H4 (cell line): Measurements from ENCODE around the gene POLN. TPM values are rescaled to one million over a fixed set of nuclear protein-coding genes. Genes with fewer than 3 reads are reported as not detected.
"Not testable (repeated sequence)": the region's sequence is repeated elsewhere in the genome, so short reads cannot be mapped to it uniquely, and the experiment has no call there.

Source experiments
- DNase-seq: peaks from one replicate; pipeline ENCODE4 v3.0.0-alpha.2; 2015; ENCODE audit warnings: low spot score
- total RNA-seq: library from RNA; depleted of rRNA; stranded (reverse); fragments of >200 nt; shearing (Covaris generic); gene quantifications from 2 replicates; pipeline ENCODE4 v1.2.3, GENCODE V29; 2014

Gene POLN
- total RNA-seq, 1 experiment from 2014 or later = 1.8 TPM

DNA sequence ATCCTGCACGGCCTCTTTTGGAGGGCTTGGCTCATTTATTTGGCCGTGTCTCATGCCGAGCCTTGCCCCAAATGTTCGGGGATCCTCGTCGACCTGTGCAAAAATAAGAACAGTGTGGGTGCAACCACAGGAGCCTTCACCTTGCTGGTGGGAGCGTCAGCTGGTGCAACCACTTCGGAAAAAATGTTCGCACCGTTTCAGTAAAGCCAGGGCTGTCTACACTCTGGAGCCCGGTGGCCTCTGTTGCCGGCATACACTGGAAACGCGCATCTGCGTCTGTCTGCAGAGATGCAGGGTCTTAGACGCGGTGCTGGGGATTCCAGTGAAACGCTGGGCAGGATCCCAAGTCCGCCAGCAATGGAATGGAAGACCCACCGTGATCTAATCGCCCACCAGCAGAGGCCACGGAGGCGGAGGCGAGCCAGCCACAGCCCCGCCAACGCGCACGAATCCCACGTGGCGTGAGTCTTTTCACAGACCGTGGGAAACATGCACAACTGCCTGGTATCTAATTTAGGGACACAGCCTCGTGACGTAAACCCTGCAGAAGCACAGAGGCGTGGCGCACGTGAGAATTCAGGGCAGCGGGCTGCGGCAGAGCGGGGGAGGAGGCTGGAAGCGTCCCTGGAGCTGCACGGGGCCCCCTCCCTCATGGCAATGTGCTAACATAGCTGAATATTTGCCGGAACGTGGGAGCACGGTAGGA is 33.8 kb upstream of the POLN start:
- DNase-seq = no peak

DNA sequence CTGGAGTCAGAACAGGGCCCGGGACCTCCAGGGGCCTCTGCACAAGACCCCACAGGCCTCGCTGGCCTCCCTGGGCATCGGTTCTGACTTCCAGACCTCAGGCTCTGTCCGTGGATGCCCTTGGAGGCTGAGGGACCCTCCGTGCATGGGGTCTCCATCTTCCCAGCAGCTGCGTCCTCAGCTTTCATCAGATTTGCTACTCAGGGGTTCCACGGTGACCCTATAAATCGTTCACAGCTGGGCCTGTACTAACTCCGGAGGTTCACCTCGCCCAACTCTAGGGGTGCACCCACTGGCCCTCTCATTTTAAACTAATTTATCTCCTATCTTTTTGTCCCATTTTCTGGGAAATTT is 33.1 kb upstream of the POLN start:
- DNase-seq = not testable (repeated sequence)

DNA sequence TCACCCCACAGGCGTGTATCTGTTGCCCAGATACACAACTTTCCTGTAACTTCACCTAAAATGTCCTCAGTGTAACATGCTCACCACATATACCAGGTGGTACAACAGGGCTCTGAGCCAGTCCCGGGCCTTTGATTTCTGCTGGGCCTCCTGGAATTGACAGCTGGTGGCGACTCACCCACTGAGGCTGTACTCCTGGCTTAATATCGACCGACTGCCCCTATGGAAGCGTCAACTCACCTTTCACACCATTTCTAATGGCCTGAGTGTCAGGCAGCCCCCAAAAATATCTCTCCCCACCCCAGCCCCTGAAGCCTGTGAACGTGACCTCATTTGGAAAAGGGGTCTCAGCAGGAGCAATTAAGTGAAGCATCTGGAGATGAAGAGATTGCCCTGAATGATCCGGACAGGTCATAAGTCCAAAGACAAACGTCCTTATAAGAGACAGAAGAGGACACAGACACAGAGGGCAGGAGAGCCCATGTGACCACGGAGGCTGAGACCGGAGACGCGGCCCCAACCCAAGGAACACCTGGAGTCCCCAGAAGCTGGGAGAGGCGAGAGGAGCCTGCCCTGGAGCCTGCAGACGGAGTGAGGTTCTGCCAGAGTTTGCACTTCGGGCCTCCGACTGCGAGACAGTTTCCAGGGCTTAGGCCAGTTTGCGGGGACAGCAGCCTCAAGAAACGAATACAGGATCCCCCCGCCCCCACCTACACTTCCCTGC is 32.6 kb upstream of the POLN start:
- DNase-seq = no peak

DNA sequence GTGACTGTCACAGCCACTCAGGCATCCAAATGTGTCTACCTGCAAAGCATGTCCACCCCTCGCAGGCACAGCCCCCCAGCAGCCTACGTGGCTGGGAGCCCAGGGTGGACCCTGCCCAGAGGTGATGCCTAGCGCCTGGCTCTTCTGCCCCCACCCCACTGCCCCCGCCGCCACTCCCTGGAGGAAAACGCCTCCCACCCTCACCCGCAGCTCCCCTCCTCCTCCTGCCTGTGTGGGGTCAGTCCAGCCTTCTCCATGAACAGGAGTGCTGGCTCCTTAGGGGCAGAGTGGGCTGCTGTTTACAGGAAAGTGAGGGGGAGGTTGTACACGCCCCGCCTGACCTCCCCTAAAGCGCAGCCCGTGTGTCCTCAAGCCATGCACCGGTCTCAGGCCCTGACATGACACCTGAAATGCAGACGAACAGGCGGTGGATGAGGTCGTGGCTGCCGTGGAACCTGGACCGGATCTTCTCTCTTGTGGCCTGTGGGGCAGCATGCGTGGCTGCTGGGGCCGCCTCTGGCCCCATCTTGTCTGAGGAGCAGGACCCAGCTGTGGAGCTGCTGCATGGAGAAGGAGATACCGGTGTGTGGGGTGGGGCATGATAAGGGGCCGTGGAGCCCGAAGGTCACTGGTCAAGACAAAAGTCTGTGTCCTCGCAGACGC is 31.9 kb upstream of the POLN start:
- no peak for DNase-seq

DNA sequence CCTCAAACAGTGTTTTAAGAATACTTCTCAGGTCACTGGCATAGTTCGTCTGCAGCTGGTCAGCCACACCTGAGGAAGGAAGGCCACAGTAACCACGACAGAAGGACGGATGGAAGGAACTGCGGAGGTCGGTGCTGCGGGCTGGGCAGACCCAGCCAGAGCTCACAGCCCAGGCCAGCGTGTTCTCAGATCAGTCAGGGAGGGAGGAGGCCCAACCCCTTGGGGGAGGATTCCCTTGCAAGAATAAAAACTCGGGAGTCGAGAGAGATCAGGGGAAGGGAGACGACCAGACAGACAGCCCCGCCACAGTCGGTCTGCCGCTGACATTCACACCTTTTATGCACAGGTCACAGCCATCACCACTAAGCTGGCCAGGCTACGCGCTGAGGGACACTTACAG is 31.3 kb upstream of the POLN start:
- DNase-seq = no peak

GRCh38 chr4:2272828-2273120 is 30.9 kb upstream of the POLN start:
- no peak for DNase-seq

DNA sequence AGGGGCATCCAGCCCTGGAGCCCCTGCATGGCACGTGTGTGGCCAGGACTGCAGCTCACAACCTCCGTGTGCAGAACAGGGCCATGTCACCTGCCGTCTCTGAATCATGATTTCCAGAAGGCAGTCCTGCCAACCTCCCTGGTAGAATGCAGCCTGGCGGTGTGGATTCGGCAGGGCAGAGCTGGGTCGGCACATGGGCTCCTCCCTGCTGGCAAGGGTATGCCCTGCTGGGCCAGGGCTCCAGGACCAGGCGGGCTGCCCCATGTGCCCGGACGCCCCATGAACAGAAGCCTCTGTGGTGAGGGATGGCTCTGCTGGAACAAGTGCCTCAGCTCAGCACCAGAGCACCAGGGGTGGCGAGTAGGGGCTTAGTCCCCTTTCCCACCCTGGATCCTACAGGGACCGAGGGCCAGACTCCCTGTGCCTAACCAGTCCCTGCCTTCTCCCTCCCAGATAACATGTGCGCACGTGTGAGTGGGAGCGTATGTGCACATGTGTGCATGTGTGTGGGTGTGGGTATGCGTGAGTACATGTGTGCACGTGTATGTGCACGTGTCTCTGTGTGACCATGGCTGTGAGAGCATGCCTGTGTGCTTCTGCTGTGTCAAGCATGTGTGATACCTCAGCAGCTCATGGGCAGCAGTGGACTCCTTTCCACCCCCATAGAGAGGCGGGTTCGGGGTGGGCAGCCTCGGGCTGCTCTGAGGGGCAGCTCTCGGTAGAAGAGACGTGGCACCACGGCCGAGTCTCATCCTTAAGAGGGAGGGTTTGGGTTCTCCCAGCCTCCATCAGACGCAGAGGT is 30.3 kb upstream of the POLN start:
- no peak for DNase-seq

DNA sequence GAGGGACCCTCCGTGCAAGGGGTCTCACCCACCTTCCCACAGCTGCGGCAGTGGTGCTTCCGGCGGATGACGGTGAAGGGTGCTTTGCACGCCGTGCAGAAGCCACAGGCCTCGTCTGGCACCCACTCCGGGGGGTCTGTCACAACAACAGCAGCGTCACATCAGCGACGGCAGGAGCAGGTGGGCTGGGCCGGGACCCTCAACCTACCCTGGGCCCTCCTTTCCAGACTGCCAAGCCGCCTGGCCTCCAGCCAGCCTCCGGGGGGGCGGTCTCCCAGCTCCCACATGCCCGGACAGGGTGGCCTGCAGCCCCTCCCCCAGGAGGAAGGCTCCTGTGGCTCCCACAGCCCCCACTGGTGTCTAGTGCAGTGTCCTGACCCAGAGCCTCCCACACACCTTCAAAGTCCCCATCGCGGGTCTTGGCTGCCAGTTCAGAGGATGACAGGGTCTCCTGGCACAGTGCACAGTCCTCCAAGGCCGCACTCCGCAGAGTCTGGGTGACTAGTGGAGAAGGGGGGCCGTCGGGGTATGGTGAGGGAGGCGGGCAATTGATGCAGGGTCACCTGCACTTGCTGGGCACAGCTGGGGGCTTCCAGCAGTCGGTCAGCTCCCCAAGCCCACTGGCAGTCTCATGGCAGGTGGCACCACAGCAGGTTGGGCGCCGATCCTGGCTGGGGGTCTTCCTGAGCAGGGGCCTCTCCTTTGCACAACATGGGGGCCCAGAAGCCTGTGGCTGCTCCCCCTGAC is 29.5 kb upstream of the POLN start:
- no peak for DNase-seq

- no peak for DNase-seq
These were observed 28.6 kb upstream of the POLN start for GRCh38 chr4:2270341-2271165.

DNA sequence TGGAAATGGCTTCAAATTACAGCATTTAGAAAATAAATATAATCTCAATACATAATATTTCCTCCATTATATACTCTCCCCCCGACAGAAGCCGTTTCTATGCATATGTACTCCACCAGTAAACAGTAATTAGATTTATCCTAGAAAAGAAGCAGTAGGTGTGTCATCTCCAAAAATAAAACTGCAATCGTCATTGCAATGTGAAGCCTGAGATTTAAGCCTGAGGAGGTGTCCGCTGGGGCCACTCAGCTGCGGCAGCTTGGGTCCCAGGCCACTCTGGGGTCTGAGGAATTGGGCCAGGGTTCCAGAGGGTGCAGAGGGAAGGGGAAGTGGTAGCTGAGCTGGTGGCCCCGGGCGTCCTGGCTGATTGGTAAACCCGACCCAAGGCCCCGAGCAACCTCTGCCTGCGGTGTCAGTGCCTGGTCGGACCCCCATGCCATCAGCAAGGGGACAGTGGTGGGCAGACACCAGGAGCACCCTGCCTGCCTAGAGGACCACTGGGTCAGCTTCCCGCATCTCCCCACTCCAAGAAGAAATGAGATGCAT is 27.8 kb upstream of the POLN start:
- no peak for DNase-seq

GRCh38 chr4:2269206-2269531 is 27.2 kb upstream of the POLN start:
- DNase-seq = no peak

DNA sequence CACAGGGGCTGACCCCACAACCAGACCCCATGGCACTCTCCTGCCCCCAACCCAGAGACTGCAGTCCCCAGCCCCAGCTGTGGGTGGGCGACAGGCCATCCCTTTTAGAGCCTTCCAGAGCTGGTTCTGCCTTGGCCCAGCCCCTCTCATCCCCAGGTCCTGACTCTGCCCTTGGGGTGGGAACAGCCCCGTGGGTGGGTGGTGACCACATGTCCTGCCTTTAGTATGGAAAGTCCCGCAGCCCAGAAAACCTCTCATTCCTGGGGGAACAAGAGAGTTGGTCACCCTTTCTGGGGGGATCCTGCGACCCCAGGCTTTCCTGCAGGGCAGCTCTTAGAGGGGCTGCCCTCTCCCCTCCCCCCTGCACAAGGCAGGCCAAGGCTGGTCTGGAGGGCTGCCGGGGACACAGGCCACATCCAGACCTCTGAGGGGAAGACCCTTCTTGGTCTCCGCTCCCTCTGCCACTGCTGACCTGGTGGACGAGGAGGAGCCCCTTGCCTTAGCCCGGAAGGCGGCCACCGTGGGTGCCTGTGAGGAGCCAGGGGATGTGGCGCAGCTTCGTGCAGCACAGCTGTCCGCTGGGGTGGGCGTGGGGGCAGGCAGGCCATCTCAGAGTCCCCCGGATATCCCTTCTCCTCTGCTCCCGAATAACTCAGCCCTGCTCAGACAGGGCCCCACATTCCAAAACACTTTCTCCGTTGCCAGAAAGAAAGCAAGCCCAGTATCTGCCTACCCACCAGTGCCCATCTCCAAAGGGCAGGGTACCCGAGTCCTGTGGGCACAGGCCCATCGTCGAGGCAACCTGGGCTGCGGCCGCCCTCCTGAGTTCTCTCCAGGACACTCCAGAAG is 26.7 kb upstream of the POLN start:
- DNase-seq = no peak

DNA sequence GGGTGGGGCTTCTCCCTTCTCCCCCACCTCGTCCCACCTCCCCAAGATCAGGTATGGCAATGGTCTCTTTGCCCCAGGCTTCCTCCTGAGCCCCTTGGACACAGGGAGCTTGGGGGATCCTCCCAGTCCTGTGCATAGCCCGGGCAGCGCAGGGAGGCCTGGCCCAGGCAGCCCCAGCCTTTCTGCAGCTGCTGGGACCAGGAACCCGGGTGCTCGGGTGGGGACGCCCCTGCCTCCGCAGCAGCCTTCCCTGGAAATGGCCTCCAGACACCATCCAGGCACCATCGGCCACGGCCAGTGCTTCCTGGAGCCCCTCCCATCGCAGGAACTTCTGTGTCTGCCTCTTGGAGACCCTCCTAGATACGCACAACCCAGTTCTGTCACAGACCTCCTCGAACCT is 25.9 kb upstream of the POLN start:
- DNase-seq = no peak

GRCh38 chr4:2267320-2267811 is 25.4 kb upstream of the POLN start:
- no peak for DNase-seq

GRCh38 chr4:2266821-2267220 is 24.9 kb upstream of the POLN start:
- DNase-seq = no peak

GRCh38 chr4:2266181-2266580 is 24.3 kb upstream of the POLN start:
- DNase-seq = no peak

DNA sequence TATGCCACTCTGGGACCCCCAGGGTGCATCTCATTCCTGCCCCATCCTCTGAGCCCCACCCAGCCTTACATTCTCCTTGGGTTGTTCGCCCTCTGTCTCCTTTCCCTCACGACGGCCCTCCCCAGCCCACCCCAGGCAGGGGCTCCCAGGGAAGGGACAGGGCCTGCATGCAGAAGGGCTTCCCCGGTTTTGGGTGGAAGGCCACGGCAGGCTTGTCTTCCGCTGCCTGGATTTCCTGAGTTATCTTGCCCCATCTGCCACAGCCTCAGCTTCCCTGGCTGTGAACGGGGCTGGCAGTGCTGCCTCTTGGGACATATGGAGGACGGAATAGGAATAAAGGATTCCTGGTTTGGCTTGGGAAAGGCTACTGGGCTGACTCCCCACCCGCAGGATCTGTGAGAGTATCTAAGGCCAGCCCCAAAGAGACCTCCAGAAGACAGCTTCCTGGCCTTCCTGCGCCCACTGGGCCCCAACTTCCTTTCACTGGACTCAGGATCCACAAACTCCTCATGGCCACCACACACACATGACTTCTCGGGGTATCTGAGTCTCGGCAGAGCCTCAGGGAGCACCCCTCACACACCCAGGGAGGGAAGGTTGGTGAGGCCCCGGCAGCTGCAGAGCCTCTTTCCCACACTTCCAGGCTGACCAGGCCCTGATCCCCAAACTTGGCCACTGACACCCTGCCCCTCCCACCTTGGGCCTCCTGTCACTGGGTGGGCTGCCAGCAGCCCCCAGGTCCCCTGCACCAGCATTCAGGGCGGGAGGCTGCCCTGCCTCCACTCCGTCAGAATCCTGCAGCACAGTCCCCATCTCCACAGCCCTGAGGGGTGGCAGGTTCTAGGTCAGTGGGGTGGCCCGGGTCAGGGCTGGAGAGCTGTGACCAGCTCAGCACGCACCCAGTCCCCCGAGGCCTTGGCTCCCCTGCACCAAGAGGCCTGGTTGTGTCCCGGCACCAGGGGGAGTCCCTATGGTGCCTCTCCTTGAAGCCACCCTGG is 23.5 kb upstream of the POLN start:
- DNase-seq = no peak

DNA sequence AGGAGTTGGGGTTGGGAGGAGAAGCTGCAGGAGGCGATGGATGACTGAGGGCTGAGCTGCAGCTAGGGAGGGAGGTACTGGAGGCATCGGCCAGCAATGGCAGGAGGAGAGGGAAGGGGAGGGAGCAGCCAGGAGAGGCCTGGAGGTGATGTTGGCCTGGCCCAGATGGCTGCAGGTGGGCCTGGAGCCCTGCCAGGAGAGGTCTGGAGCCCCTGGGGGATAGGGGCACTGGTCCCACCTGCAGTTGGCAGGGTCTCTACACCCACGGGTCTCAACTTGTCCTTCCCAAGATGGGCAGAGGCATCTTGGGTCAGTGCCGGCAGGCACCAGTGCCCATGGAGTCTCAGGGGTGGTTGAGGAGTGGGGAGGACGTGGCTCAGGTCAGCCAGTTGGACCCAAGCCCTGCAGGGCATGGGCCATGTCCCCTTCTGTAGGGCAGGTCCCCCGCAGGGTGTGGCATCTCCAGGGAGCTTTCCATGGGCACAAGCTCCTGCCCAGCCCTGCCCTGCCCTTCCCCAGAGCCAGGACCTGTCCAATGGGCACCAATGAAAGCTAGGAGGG is 22.6 kb upstream of the POLN start:
- DNase-seq = no peak
